OCI-LY1 (cell line): Measurements from ENCODE around the gene OR52R1.

ENCODE experiments used
- H2AFZ ChIP-seq: fragments of 200-600 bp; sonication (generic), shearing (Covaris generic); 2 replicates; pipeline ENCODE4 v1.6.0; 2014; ENCODE audit warnings: antibody characterized with exemption, mild to moderate bottlenecking, low read length
- H3F3A ChIP-seq: fragments of 200-600 bp; sonication (generic), shearing (Covaris generic); 2 replicates; pipeline ENCODE4 v1.6.0; 2014; ENCODE audit warnings: mild to moderate bottlenecking, antibody characterized with exemption, low read length, moderate library complexity; ENCODE audit not compliant: insufficient read depth
- H3K27ac ChIP-seq: fragments of 200-600 bp; sonication (generic); 2 replicates; pipeline ENCODE4 v1.5.1; 2014; ENCODE audit warnings: low read length, mixed run types, mild to moderate bottlenecking, low read depth; ENCODE audit not compliant: poor library complexity, severe bottlenecking
- H3K27me3 ChIP-seq: fragments of 200-600 bp; sonication (generic); 2 replicates; pipeline ENCODE4 v1.6.0; 2014; ENCODE audit warnings: antibody characterized with exemption, mild to moderate bottlenecking, low read length, moderate library complexity; ENCODE audit not compliant: insufficient read depth
- H3K36me3 ChIP-seq: fragments of 200-600 bp; sonication (generic); 2 replicates; pipeline ENCODE4 v1.6.1; 2014; ENCODE audit warnings: mild to moderate bottlenecking, antibody characterized with exemption, low read length, moderate library complexity, mixed read lengths; ENCODE audit not compliant: insufficient read depth
- H3K4me1 ChIP-seq: fragments of 200-600 bp; sonication (generic); 2 replicates; pipeline ENCODE4 v1.5.1; 2014; ENCODE audit warnings: mild to moderate bottlenecking, low read length, moderate library complexity; ENCODE audit not compliant: insufficient read depth, severe bottlenecking
- H3K4me2 ChIP-seq: fragments of 200-600 bp; sonication (generic), shearing (Covaris generic); 2 replicates; pipeline ENCODE4 v1.6.1; 2014; ENCODE audit warnings: low read length
- H3K4me3 ChIP-seq: fragments of 200-600 bp; sonication (generic); 2 replicates; pipeline ENCODE4 v1.5.1; 2014; ENCODE audit warnings: low read length, low read depth, mild to moderate bottlenecking, mixed read lengths; ENCODE audit not compliant: poor library complexity, severe bottlenecking
- H3K79me2 ChIP-seq: fragments of 200-600 bp; shearing (Covaris generic); 2 replicates; pipeline ENCODE4 v1.6.1; 2016; ENCODE audit warnings: mixed run types, low read length, mixed read lengths; ENCODE audit not compliant: insufficient read depth
- H3K9ac ChIP-seq: fragments of 200-600 bp; sonication (generic), shearing (Covaris generic); 2 replicates; pipeline ENCODE4 v1.6.1; 2014; ENCODE audit warnings: mild to moderate bottlenecking, low read length, mixed read lengths
- H3K9me2 ChIP-seq: fragments of 200-600 bp; sonication (generic), shearing (Covaris generic); 2 replicates; pipeline ENCODE4 v1.6.1; 2014; ENCODE audit warnings: low read depth, mild to moderate bottlenecking, low read length, mixed read lengths
- H3K9me3 ChIP-seq: fragments of 200-600 bp; shearing (Covaris generic); 2 replicates; pipeline ENCODE4 v1.6.1; 2014; ENCODE audit warnings: low read length, mixed read lengths
- H4K20me1 ChIP-seq: fragments of 200-600 bp; sonication (generic), shearing (Covaris generic); 2 replicates; pipeline ENCODE4 v1.6.0; 2016; ENCODE audit warnings: mild to moderate bottlenecking, low read length; ENCODE audit not compliant: insufficient read depth
- CTCF ChIP-seq: fragments of 200-600 bp; sonication (generic), shearing (Covaris generic); IDR thresholded peaks from 2 replicates; pipeline ENCODE4 v1.5.1; 2017; ENCODE audit warnings: mild to moderate bottlenecking, antibody characterized with exemption, low read length, moderate library complexity, mixed read lengths
- EZH2 ChIP-seq: fragments of 200-600 bp; sonication (generic), shearing (Covaris generic); IDR thresholded peaks from 2 replicates; pipeline ENCODE4 v1.8.0; 2017; ENCODE audit warnings: borderline replicate concordance, mixed run types, mild to moderate bottlenecking, antibody characterized with exemption, low read length, moderate library complexity, mixed read lengths

The OR52R1 gene

GRCh38 chr11:4797206-4797605 is 7.0 kb downstream of the OR52R1 start:
- H3K27ac ChIP-seq, result no peak overlapping the region
- H3K4me3 ChIP-seq, result no peak overlapping the region
- H3K9me3 ChIP-seq, result no peaks in the 10 kb centered on the region
- H3F3A ChIP-seq, result no peaks in the 10 kb centered on the region
- H4K20me1 ChIP-seq, result no peaks in the 10 kb centered on the region
- no peak overlapping the region for H3K9ac ChIP-seq
- H3K27me3 ChIP-seq, result no peaks in the 10 kb centered on the region
- no peak overlapping the region for H3K4me2 ChIP-seq
- H3K36me3 ChIP-seq, result no peaks in the 10 kb centered on the region
- no peaks in the 10 kb centered on the region for H3K4me1 ChIP-seq
- no peak overlapping the region for H2AFZ ChIP-seq
- no peaks in the 10 kb centered on the region for H3K9me2 ChIP-seq
- no peak for TF ChIP-seq EZH2
- TF ChIP-seq CTCF, result no peak
- no peaks in the 10 kb centered on the region for H3K79me2 ChIP-seq

DNA sequence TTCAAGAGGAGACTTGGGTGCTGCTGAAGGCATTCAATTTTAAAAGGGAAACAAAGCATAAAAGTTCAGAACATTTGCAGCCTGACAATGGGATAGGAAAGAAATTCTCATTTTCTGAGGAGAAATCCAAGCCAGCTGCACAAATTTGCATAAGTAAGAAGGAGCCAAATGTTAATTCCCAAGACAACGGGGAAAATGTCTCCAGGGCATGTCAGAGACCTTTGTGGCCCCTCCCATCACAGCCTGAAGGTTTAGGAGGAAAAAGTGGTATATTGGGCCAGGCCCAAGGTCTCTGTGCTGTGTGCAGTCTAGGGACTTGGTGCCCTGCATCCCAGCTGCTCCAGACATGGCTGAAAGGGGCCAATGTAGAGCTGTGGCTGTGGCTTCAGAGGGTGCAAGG is 21.7 kb downstream of the OR52R1 start:
- Histone ChIP-seq H3K9me2 (no peaks in the 10 kb centered on the region), H3F3A (no peaks in the 10 kb centered on the region), H3K4me1 (no peaks in the 10 kb centered on the region), H3K4me3 (no peak overlapping the region), H4K20me1 (no peaks in the 10 kb centered on the region), H3K27me3 (no peaks in the 10 kb centered on the region), H3K4me2 (no peak overlapping the region), H3K9me3 (no peaks in the 10 kb centered on the region), H3K36me3 (no peaks in the 10 kb centered on the region), H2AFZ (no peak overlapping the region), H3K9ac (no peak overlapping the region), H3K79me2 (no peaks in the 10 kb centered on the region), H3K27ac (no peak overlapping the region)
- TF ChIP-seq CTCF, result no peak
- TF ChIP-seq EZH2, result no peak

- H3K9me2 ChIP-seq, result no peaks in the 10 kb centered on the region
- H3K27me3 ChIP-seq, result no peaks in the 10 kb centered on the region
- no peaks in the 10 kb centered on the region for H3K4me1 ChIP-seq
- no peaks in the 10 kb centered on the region for H4K20me1 ChIP-seq
- no peaks in the 10 kb centered on the region for H3F3A ChIP-seq
- no peaks in the 10 kb centered on the region for H3K9me3 ChIP-seq
- H3K36me3 ChIP-seq, result no peaks in the 10 kb centered on the region
- H3K4me2 ChIP-seq, result no peak within 1 kb of the TSS
- no peak within 1 kb of the TSS for H3K9ac ChIP-seq
- no peak within 1 kb of the TSS for H3K4me3 ChIP-seq
- no peak within 1 kb of the TSS for H2AFZ ChIP-seq
- no peak for TF ChIP-seq EZH2
- TF ChIP-seq CTCF, result no peak
- H3K27ac ChIP-seq, result no peak within 1 kb of the TSS
- no peaks in the 10 kb centered on the region for H3K79me2 ChIP-seq
Observed at GRCh38 chr11:4769838-4770237, 34.3 kb downstream of the OR52R1 start, which contains the start of gene OR51F1. TSS of gene OR51F1 (minus strand) at chr11:4769938. CDS start at chr11:4769938, 0 bp downstream.
